ENCODE measurements around the gene LPCAT1.
"Not testable (repeated sequence)": the region's sequence is repeated elsewhere in the genome, so short reads cannot be mapped to it uniquely, and the experiment has no call there.

LPCAT1 gene

GRCh38 chr5:1479581-1480188 lies 44.1 kb downstream of the LPCAT1 start:
- peak; percentile 78 for DNase-seq (ENCODE audit: low spot score)
- TF ChIP-seq CTCF (IDR thresholded peaks at IDR 0.05; ENCODE audit: borderline replicate concordance, control extremely low read depth, extremely low read depth, insufficient read depth, missing control alignments) = peak; percentile 71
- in situ Hi-C loops (cut with MboI; ENCODE audit: low sequenced_read_pairs, unreplicated experiment) = no loop called here

- no peak for DNase-seq (ENCODE audit: low spot score)
- in situ Hi-C loops (cut with MboI; ENCODE audit: low sequenced_read_pairs, unreplicated experiment) = no loop called here
- TF ChIP-seq CTCF (IDR thresholded peaks at IDR 0.05; ENCODE audit: borderline replicate concordance, control extremely low read depth, extremely low read depth, insufficient read depth, missing control alignments) = no peak
Observed at GRCh38 chr5:1479066-1479465, 44.7 kb downstream of the LPCAT1 start.

GRCh38 chr5:1478271-1479035 lies 45.3 kb downstream of the LPCAT1 start:
- no peak for TF ChIP-seq CTCF (IDR thresholded peaks at IDR 0.05; ENCODE audit: borderline replicate concordance, control extremely low read depth, extremely low read depth, insufficient read depth, missing control alignments)
- no peak for DNase-seq (ENCODE audit: low spot score)
- in situ Hi-C loops (cut with MboI; ENCODE audit: low sequenced_read_pairs, unreplicated experiment) = no loop called here

- DNase-seq (ENCODE audit: low spot score) = no peak
- TF ChIP-seq CTCF (IDR thresholded peaks at IDR 0.05; ENCODE audit: borderline replicate concordance, control extremely low read depth, extremely low read depth, insufficient read depth, missing control alignments) = no peak
- in situ Hi-C loops (cut with MboI; ENCODE audit: low sequenced_read_pairs, unreplicated experiment) = no loop called here
Observed at GRCh38 chr5:1477341-1477740, 46.4 kb downstream of the LPCAT1 start.

- in situ Hi-C loops (cut with MboI; ENCODE audit: low sequenced_read_pairs, unreplicated experiment) = no loop called here
- no peak for TF ChIP-seq CTCF (IDR thresholded peaks at IDR 0.05; ENCODE audit: borderline replicate concordance, control extremely low read depth, extremely low read depth, insufficient read depth, missing control alignments)
- DNase-seq (ENCODE audit: low spot score) = no peak
Observed at GRCh38 chr5:1476967-1477310, 46.8 kb downstream of the LPCAT1 start.

GRCh38 chr5:1476181-1476966 lies 47.4 kb downstream of the LPCAT1 start:
- no peak for DNase-seq (ENCODE audit: low spot score)
- in situ Hi-C loops (cut with MboI; ENCODE audit: low sequenced_read_pairs, unreplicated experiment) = no loop called here
- TF ChIP-seq CTCF (IDR thresholded peaks at IDR 0.05; ENCODE audit: borderline replicate concordance, control extremely low read depth, extremely low read depth, insufficient read depth, missing control alignments) = no peak

- DNase-seq (ENCODE audit: low spot score); in situ Hi-C loops (cut with MboI; ENCODE audit: low sequenced_read_pairs, unreplicated experiment): not testable (repeated sequence)
Observed at GRCh38 chr5:1475544-1475900, 48.2 kb downstream of the LPCAT1 start.

Data from GM13976 (cell line).